HL-60 (cell line): Measurements from ENCODE around the gene CNTNAP2.

Source experiments
- DNase-seq, 2 experiments: peaks; one replicate each; pipeline ENCODE4 v3.0.0-alpha.2; 2010 to 2020; ENCODE audit warnings: low read depth in 1 of 2, low spot score in 1 of 2
- H3K27ac ChIP-seq: fragments of 250-450 bp; sonication (Bioruptor Pico); replicated peaks from 2 replicates; pipeline ENCODE4 v1.5.1; 2020; ENCODE audit warnings: mild to moderate bottlenecking, moderate library complexity
- H3K27me3 ChIP-seq: fragments of 250-450 bp; sonication (Bioruptor Pico); 2 replicates; pipeline ENCODE4 v1.5.1; 2021; ENCODE audit warnings: mild to moderate bottlenecking, moderate library complexity; ENCODE audit not compliant: insufficient read depth, poor library complexity, severe bottlenecking
- H3K4me3 ChIP-seq: replicated peaks from 2 replicates; pipeline ENCODE4 v1.5.1; 2011; ENCODE audit warnings: mild to moderate bottlenecking, control low read depth, low read length; ENCODE audit not compliant: insufficient read depth
- GABPA ChIP-seq: IDR thresholded peaks from 2 replicates; pipeline ENCODE4 v1.6.1; 2012; ENCODE audit warnings: low read depth
- POLR2AphosphoS5 ChIP-seq: IDR thresholded peaks from 2 replicates; pipeline ENCODE4 v1.6.1; 2012; ENCODE audit warnings: low read depth
- SPI1 ChIP-seq: IDR thresholded peaks from 2 replicates; pipeline ENCODE4 v1.6.1; 2012; ENCODE audit warnings: low read depth, mild to moderate bottlenecking, borderline replicate concordance
- TF ChIP-seq, protein P1 (sequence below): IDR thresholded peaks from 2 replicates; pipeline ENCODE4 v1.6.1; 2012; ENCODE audit warnings: low read depth; ENCODE audit not compliant: insufficient replicate concordance
- TF ChIP-seq, protein P2 (sequence below): IDR thresholded peaks from one replicate; pipeline ENCODE4 v1.5.1; 2011; ENCODE audit warnings: low read length, control low read depth, inconsistent platforms; ENCODE audit not compliant: insufficient read depth

The CNTNAP2 gene

DNA sequence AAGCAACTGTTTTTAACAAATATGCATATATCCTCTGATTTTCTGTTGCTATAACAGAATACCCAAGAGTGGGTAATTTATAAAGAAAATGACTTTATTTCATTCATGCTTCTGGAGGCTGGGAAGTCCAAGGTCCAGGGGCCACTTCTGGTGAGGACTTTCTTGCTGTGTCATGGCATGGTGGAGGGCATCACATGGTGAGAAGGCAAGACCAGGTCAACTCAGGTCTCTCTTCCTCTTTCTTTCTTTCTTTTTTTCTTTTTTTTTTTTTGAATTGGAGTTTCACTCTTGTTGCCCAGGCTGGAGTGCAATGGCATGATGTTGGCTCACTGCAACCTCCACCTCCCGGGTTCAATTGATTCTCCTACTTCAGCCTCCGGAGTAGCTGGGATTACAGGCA, 2170.9 kb downstream of the CNTNAP2 start:
- TF ChIP-seq GABPA: no peak
- TF ChIP-seq SPI1: no peak
- TF ChIP-seq, protein P1, sequence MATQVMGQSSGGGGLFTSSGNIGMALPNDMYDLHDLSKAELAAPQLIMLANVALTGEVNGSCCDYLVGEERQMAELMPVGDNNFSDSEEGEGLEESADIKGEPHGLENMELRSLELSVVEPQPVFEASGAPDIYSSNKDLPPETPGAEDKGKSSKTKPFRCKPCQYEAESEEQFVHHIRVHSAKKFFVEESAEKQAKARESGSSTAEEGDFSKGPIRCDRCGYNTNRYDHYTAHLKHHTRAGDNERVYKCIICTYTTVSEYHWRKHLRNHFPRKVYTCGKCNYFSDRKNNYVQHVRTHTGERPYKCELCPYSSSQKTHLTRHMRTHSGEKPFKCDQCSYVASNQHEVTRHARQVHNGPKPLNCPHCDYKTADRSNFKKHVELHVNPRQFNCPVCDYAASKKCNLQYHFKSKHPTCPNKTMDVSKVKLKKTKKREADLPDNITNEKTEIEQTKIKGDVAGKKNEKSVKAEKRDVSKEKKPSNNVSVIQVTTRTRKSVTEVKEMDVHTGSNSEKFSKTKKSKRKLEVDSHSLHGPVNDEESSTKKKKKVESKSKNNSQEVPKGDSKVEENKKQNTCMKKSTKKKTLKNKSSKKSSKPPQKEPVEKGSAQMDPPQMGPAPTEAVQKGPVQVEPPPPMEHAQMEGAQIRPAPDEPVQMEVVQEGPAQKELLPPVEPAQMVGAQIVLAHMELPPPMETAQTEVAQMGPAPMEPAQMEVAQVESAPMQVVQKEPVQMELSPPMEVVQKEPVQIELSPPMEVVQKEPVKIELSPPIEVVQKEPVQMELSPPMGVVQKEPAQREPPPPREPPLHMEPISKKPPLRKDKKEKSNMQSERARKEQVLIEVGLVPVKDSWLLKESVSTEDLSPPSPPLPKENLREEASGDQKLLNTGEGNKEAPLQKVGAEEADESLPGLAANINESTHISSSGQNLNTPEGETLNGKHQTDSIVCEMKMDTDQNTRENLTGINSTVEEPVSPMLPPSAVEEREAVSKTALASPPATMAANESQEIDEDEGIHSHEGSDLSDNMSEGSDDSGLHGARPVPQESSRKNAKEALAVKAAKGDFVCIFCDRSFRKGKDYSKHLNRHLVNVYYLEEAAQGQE: no peak
- TF ChIP-seq, protein P2, sequence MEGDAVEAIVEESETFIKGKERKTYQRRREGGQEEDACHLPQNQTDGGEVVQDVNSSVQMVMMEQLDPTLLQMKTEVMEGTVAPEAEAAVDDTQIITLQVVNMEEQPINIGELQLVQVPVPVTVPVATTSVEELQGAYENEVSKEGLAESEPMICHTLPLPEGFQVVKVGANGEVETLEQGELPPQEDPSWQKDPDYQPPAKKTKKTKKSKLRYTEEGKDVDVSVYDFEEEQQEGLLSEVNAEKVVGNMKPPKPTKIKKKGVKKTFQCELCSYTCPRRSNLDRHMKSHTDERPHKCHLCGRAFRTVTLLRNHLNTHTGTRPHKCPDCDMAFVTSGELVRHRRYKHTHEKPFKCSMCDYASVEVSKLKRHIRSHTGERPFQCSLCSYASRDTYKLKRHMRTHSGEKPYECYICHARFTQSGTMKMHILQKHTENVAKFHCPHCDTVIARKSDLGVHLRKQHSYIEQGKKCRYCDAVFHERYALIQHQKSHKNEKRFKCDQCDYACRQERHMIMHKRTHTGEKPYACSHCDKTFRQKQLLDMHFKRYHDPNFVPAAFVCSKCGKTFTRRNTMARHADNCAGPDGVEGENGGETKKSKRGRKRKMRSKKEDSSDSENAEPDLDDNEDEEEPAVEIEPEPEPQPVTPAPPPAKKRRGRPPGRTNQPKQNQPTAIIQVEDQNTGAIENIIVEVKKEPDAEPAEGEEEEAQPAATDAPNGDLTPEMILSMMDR: no peak
- TF ChIP-seq POLR2AphosphoS5: no peak
- no peak overlapping the region for H3K27ac ChIP-seq
- H3K27me3 ChIP-seq: no peaks in the 10 kb centered on the region
- H3K4me3 ChIP-seq: no peak overlapping the region
- no peak for DNase-seq

DNA sequence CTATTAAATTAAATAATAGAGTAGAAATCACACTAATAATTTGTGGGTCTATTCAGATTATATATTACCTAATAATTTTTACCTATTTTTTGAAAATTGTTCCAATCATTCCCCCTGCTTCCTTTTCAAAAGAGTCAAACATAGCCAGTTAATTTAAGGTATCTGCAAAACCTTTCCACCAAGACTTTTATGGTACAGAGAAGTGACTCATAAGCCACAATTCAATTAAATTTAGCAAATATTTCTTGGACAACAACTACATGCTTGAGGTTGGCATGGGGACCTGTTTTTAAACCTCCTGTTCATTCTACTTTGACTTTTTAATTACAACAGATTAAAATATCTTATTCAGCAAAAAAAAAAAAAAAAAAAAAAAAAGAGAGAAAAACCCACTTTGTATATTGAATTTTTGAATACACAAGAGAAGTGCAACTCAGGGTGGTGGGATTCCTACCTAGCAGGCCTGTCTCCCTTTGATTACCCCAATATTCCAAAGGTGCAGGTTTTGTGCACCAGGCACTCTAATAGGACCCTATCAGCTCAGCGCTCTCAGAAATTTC, 2172.1 kb downstream of the CNTNAP2 start:
- Histone ChIP-seq H3K27ac (no peak overlapping the region), H3K27me3 (no peaks in the 10 kb centered on the region), H3K4me3 (no peak overlapping the region)
- DNase-seq: no peak
- TF ChIP-seq, protein P1: no peak

DNA sequence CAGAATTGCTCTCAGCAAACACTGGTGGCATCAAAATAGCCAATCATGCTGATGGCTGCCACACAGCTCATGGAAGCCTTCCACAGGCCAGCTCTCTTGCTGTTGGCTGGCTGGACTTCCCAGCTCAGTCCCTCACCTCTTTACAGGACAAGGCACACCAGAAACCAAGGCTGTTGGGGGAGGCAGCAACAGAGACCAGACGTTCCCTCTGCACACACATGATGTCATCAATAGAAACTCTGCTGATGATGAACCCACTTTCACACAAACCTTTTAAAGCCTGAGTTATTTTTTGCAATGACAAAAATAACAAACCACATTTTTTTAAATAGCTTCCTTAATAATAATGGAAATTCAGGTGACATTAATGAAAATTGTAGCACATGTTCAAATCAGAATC, 2173.0 kb downstream of the CNTNAP2 start:
- DNase-seq: no peak
- TF ChIP-seq, protein P1: no peak
- TF ChIP-seq, protein P2: no peak
- TF ChIP-seq POLR2AphosphoS5: no peak
- no peak for TF ChIP-seq SPI1
- no peak for TF ChIP-seq GABPA
- H3K4me3 ChIP-seq: no peak overlapping the region

DNA sequence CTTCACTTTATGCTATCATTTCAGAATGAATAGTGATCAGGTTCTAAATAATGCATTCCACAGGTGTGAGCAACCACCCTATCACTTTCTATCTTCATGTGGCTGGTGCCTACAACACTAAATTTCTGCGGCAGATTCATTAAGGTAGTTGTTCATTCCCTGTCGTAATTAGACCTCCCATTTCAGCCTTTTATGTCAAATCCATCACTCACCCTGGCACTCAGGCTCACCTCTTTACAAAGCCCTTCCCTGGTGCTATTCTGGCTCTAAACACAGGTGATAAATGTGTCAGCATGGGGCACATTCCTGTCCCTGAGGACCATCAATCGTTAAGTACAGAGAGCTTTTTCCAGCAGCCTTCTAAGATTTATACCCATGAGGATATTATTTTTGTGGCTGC, 2173.9 kb downstream of the CNTNAP2 start:
- TF ChIP-seq POLR2AphosphoS5 (no peak), GABPA (no peak)
- Histone ChIP-seq H3K27ac (no peak overlapping the region), H3K4me3 (no peak overlapping the region), H3K27me3 (no peaks in the 10 kb centered on the region)
- no peak for DNase-seq

More for the DNA sequence above, 2173.0 kb downstream of the CNTNAP2 start:
- no peaks in the 10 kb centered on the region for H3K27me3 ChIP-seq
- no peak overlapping the region for H3K27ac ChIP-seq
